Karpas-422 (cell line): ENCODE measurements around the gene RABEP1. TPM values are rescaled to one million over a fixed set of nuclear protein-coding genes. Genes with fewer than 3 reads are reported as not detected.

ENCODE experiments used
- DNase-seq: peaks from one replicate; pipeline ENCODE4 v3.0.0-alpha.2; 2015
- H2AFZ ChIP-seq: fragments of 200-600 bp; sonication (generic); 2 replicates; pipeline ENCODE4 v1.6.1; 2014; ENCODE audit warnings: antibody characterized with exemption, low read length, mixed read lengths
- H3K27ac ChIP-seq: fragments of 200-600 bp; sonication (generic); 2 replicates; pipeline ENCODE4 v1.5.1; 2014; ENCODE audit warnings: mild to moderate bottlenecking, low read length, moderate library complexity
- H3K27me3 ChIP-seq: fragments of 200-600 bp; sonication (generic); 2 replicates; pipeline ENCODE4 v1.6.1; 2014; ENCODE audit warnings: low read length, mixed read lengths
- H3K36me3 ChIP-seq: fragments of 200-600 bp; sonication (generic); 2 replicates; pipeline ENCODE4 v1.6.1; 2014; ENCODE audit warnings: low read length, mixed read lengths; ENCODE audit not compliant: insufficient read depth
- H3K4me1 ChIP-seq: fragments of 200-600 bp; sonication (generic); 2 replicates; pipeline ENCODE4 v1.6.1; 2014; ENCODE audit warnings: mild to moderate bottlenecking, low read length, mixed read lengths
- H3K4me2 ChIP-seq: fragments of 200-600 bp; sonication (generic); 2 replicates; pipeline ENCODE4 v1.6.1; 2014; ENCODE audit warnings: low read length, low read depth, mild to moderate bottlenecking; ENCODE audit not compliant: poor library complexity, severe bottlenecking
- H3K4me3 ChIP-seq: fragments of 200-600 bp; sonication (generic); 2 replicates; pipeline ENCODE4 v1.5.1; 2014; ENCODE audit warnings: mild to moderate bottlenecking, antibody characterized with exemption, low read length, mixed read lengths
- H3K79me2 ChIP-seq: fragments of 200-600 bp; sonication (generic); 2 replicates; pipeline ENCODE4 v1.6.1; 2014; ENCODE audit warnings: mild to moderate bottlenecking, low read length, mixed read lengths
- H3K9ac ChIP-seq: fragments of 200-600 bp; sonication (generic); 2 replicates; pipeline ENCODE4 v1.6.0; 2014; ENCODE audit warnings: low read length
- H3K9me2 ChIP-seq: fragments of 200-600 bp; sonication (generic), shearing (Covaris generic); replicated peaks from 2 replicates; pipeline ENCODE4 v1.6.0; 2014; ENCODE audit warnings: mild to moderate bottlenecking, low read length, moderate library complexity; ENCODE audit not compliant: insufficient read depth
- H3K9me3 ChIP-seq: fragments of 300-700, 200-600 bp; sonication (generic); 2 replicates; pipeline ENCODE4 v1.6.1; 2014; ENCODE audit warnings: low read length, mixed read lengths
- H4K20me1 ChIP-seq: fragments of 200-600 bp; sonication (generic); 2 replicates; pipeline ENCODE4 v1.6.1; 2014; ENCODE audit warnings: mild to moderate bottlenecking, antibody characterized with exemption, low read length, low read depth; ENCODE audit not compliant: insufficient read depth
- total RNA-seq: library from RNA; depleted of rRNA; stranded (reverse); fragments of >200 nt; shearing (Covaris generic); gene quantifications from 2 replicates; pipeline ENCODE4 v1.2.3, GENCODE V29; 2014; ENCODE audit warnings: low replicate concordance

Gene RABEP1
- total RNA-seq, 1 experiment from 2014 or later = 16.2 TPM

- Histone ChIP-seq H3K9ac (no peak overlapping the region), H3K9me2 (no peaks in the 10 kb centered on the region), H4K20me1 (0 out of 2 replicates have a peak, but pooled peaks cover 7% of the 10 kb centered on the region), H3K4me3 (no peak overlapping the region), H3K27me3 (no peaks in the 10 kb centered on the region), H2AFZ (no peak overlapping the region), H3K79me2 (peaks cover 67% of the 10 kb centered on the region), H3K9me3 (no peaks in the 10 kb centered on the region), H3K4me1 (peaks cover 4% of the 10 kb centered on the region; the same call in 1 of the 2 replicates), H3K4me2 (no peak overlapping the region), H3K27ac (no peak overlapping the region), H3K36me3 (peaks cover 7% of the 10 kb centered on the region; the same call in 1 of the 2 replicates)
- DNase-seq = no peak
Measured at GRCh38 chr17:5329784-5330557, 47.9 kb downstream of the RABEP1 start.

- Histone ChIP-seq H3K79me2 (peaks cover 66% of the 10 kb centered on the region), H3K4me3 (no peak overlapping the region), H3K27ac (no peak overlapping the region), H2AFZ (no peak overlapping the region), H3K4me2 (no peak overlapping the region), H3K9me3 (no peaks in the 10 kb centered on the region), H3K9ac (no peak overlapping the region), H3K27me3 (no peaks in the 10 kb centered on the region), H3K4me1 (peaks cover 4% of the 10 kb centered on the region; the same call in 1 of the 2 replicates), H3K36me3 (peaks cover 13% of the 10 kb centered on the region; the same call in 1 of the 2 replicates), H3K9me2 (no peaks in the 10 kb centered on the region), H4K20me1 (0 out of 2 replicates have a peak, but pooled peaks cover 7% of the 10 kb centered on the region)
- DNase-seq = no peak
Measured at GRCh38 chr17:5330981-5331380, 48.9 kb downstream of the RABEP1 start.

GRCh38 chr17:5331506-5331905 lies 49.4 kb downstream of the RABEP1 start:
- DNase-seq = no peak

GRCh38 chr17:5344914-5345313 lies 62.8 kb downstream of the RABEP1 start:
- Histone ChIP-seq H3K9me2 (no peaks in the 10 kb centered on the region), H2AFZ (no peak overlapping the region), H3K4me3 (no peak overlapping the region), H4K20me1 (no peaks in the 10 kb centered on the region), H3K79me2 (peaks cover 6% of the 10 kb centered on the region; the same call in 1 of the 2 replicates), H3K9ac (no peak overlapping the region), H3K4me1 (no peaks in the 10 kb centered on the region), H3K36me3 (peaks cover 19% of the 10 kb centered on the region; the same call in 1 of the 2 replicates), H3K4me2 (no peak overlapping the region), H3K27me3 (no peaks in the 10 kb centered on the region), H3K9me3 (no peaks in the 10 kb centered on the region), H3K27ac (no peak overlapping the region)
- no peak for DNase-seq

More at GRCh38 chr17:5331506-5331905, 49.4 kb downstream of the RABEP1 start:
- H3K4me2 ChIP-seq = no peak overlapping the region
- H4K20me1 ChIP-seq = 0 out of 2 replicates have a peak, but pooled peaks cover 7% of the 10 kb centered on the region
- no peak overlapping the region for H3K9ac ChIP-seq
- no peaks in the 10 kb centered on the region for H3K27me3 ChIP-seq
- H3K4me1 ChIP-seq = peaks cover 4% of the 10 kb centered on the region; the same call in 1 of the 2 replicates
- no peak overlapping the region for H3K27ac ChIP-seq
- no peaks in the 10 kb centered on the region for H3K9me3 ChIP-seq
- H2AFZ ChIP-seq = no peak overlapping the region
- H3K79me2 ChIP-seq = peaks cover 65% of the 10 kb centered on the region
- no peak overlapping the region for H3K4me3 ChIP-seq
- no peaks in the 10 kb centered on the region for H3K9me2 ChIP-seq
- peaks cover 13% of the 10 kb centered on the region; the same call in 1 of the 2 replicates for H3K36me3 ChIP-seq

GRCh38 chr17:5352681-5353289 lies 70.7 kb downstream of the RABEP1 start:
- peaks cover 37% of the 10 kb centered on the region for H3K36me3 ChIP-seq
- H3K4me3 ChIP-seq = no peak overlapping the region
- H3K9me3 ChIP-seq = no peaks in the 10 kb centered on the region
- H3K27me3 ChIP-seq = no peaks in the 10 kb centered on the region
- no peak overlapping the region for H3K27ac ChIP-seq
- H3K4me2 ChIP-seq = no peak overlapping the region
- peaks cover 3% of the 10 kb centered on the region; the same call in 1 of the 2 replicates for H3K79me2 ChIP-seq
- DNase-seq = no peak
- H3K9ac ChIP-seq = no peak overlapping the region
- H4K20me1 ChIP-seq = no peaks in the 10 kb centered on the region
- H3K4me1 ChIP-seq = no peaks in the 10 kb centered on the region
- no peaks in the 10 kb centered on the region for H3K9me2 ChIP-seq
- H2AFZ ChIP-seq = no peak overlapping the region

GRCh38 chr17:5354310-5354709 lies 72.2 kb downstream of the RABEP1 start:
- no peak overlapping the region for H3K27ac ChIP-seq
- peaks cover 36% of the 10 kb centered on the region for H3K36me3 ChIP-seq
- no peak overlapping the region for H3K4me2 ChIP-seq
- H4K20me1 ChIP-seq = no peaks in the 10 kb centered on the region
- no peak overlapping the region for H3K4me3 ChIP-seq
- H3K4me1 ChIP-seq = no peaks in the 10 kb centered on the region
- DNase-seq = no peak
- no peaks in the 10 kb centered on the region for H3K79me2 ChIP-seq
- H2AFZ ChIP-seq = no peak overlapping the region
- H3K9ac ChIP-seq = no peak overlapping the region
- H3K9me3 ChIP-seq = no peaks in the 10 kb centered on the region
- H3K27me3 ChIP-seq = no peaks in the 10 kb centered on the region
- H3K9me2 ChIP-seq = no peaks in the 10 kb centered on the region

GRCh38 chr17:5354886-5355415 lies 72.9 kb downstream of the RABEP1 start:
- Histone ChIP-seq H3K9me2 (no peaks in the 10 kb centered on the region), H3K79me2 (no peaks in the 10 kb centered on the region), H3K27ac (no peak overlapping the region), H4K20me1 (no peaks in the 10 kb centered on the region), H3K36me3 (peaks cover 33% of the 10 kb centered on the region), H2AFZ (no peak overlapping the region), H3K4me2 (no peak overlapping the region), H3K9me3 (no peaks in the 10 kb centered on the region), H3K9ac (no peak overlapping the region), H3K4me3 (no peak overlapping the region), H3K27me3 (no peaks in the 10 kb centered on the region), H3K4me1 (no peaks in the 10 kb centered on the region)
- DNase-seq = no peak
